Heart right ventricle (tissue), 16 donors: Measurements from ENCODE around the gene HINT2. TPM values are rescaled to one million over a fixed set of nuclear protein-coding genes. Genes with fewer than 3 reads are reported as not detected.

Source experiments
- ATAC-seq, 8 donors: fragments of 200-7000 bp; cut with Tn5 transposase; one replicate each; pipeline ENCODE4 v1.9.1; 2020; ENCODE audit warnings: mild to moderate bottlenecking in 8 of 8, moderate library complexity in 8 of 8, moderate number of reproducible peaks in 1 of 8
- DNase-seq, 2 donors: peaks; one replicate each; pipeline ENCODE4 v3.0.0-alpha.2; 2020
- H3K27ac ChIP-seq, 10 donors: fragments of 200-600 bp; sonication (generic) in 2 of 10; one replicate each; pipeline versions ENCODE4 v1.5.0 to v1.8.0; 2020 to 2022; ENCODE audit warnings: mild to moderate bottlenecking in 3 of 10
- H3K27me3 ChIP-seq, 7 donors: fragments of 200-600 bp; one replicate each; pipeline ENCODE4 v1.8.0; 2021 to 2022; ENCODE audit warnings: mild to moderate bottlenecking in 2 of 7
- H3K36me3 ChIP-seq, 9 donors: fragments of 200-600 bp; sonication (generic) in 1 of 9; one replicate each; pipeline versions ENCODE4 v1.5.0 to v1.8.0; 2020 to 2022; ENCODE audit warnings: mild to moderate bottlenecking in 2 of 9
- H3K4me1 ChIP-seq, 9 donors: fragments of 200-600 bp; sonication (generic) in 1 of 9; one replicate each; pipeline versions ENCODE4 v1.5.0 to v1.8.0; 2020 to 2022; ENCODE audit warnings: mild to moderate bottlenecking in 4 of 9
- H3K4me3 ChIP-seq, 10 donors: fragments of 200-600 bp; sonication (generic) in 2 of 10; one replicate each; pipeline versions ENCODE4 v1.5.0 to v1.8.0; 2020 to 2022; ENCODE audit warnings: mild to moderate bottlenecking in 7 of 10, moderate library complexity in 2 of 10
- H3K9me3 ChIP-seq, 11 donors: fragments of 200-600 bp in 10 of 11; sonication (generic) in 2 of 11; one replicate each; pipeline versions ENCODE4 v1.5.0 to v1.8.0; 2013 to 2022; ENCODE audit warnings: mild to moderate bottlenecking in 2 of 11, control low read depth in 1 of 11, moderate library complexity in 1 of 11
- WGBS, 2 donors: extraction: QIAGEN DNeasy Blood & Tissue Kit; methylation state at CpG; one replicate each; pipeline ENCODE4 v1.1.7; 2013; ENCODE audit warnings: inconsistent platforms in 1 of 2; 5-methylcytosine and 5-hydroxymethylcytosine counted together
- intact Hi-C, 10 donors: fragments of 100-400 bp; cut with DNase I; formaldehyde crosslinking; loops; one replicate each; pipeline versions ENCODE4 v1.11.1 to v1.14.2; 2022
- polyA plus RNA-seq, 2 donors: library from polyadenylated mRNA; stranded (reverse); fragments of 200-250 nt; gene quantifications; one replicate each; pipeline ENCODE4 v1.2.3, GENCODE V29; 2013
- total RNA-seq, 10 donors: library from RNA; stranded (reverse); fragmentation: NEBNext Ultra II Directional in 3 of 10; extraction: Animal tissue kit (Norgen Biotek cat#: 25700) in 3 of 10; gene quantifications; one replicate each; pipeline versions ENCODE4 v1.2.1 to v1.2.4, GENCODE V29; 2021 to 2023
- TF ChIP-seq, protein P1 (sequence below), 9 donors: fragments of 200-600 bp; sonication (generic) in 2 of 9; IDR thresholded peaks; one replicate each; pipeline versions ENCODE4 v1.5.0 to v1.8.0; 2021 to 2022; ENCODE audit warnings: antibody characterized with exemption in 9 of 9, mild to moderate bottlenecking in 5 of 9, moderate library complexity in 1 of 9
- donor health status: Arrhythmogenic right ventricular cardiomyopathy.
- donor health status: ischemic (EF 13 %, LVEDD 7.1; RV severe dilation, severe dysfunction).
- donor health status: healthy with polysubstance abuse.
- donor health status: DM: no; HTN: yes; CAD: no.
- donor health status: DM: no; HTN: no; CAD: no.
- donor health status: ischemic (EF 25% LVEDD 6.9; RV normal size, moderate dysfunction).
- donor health status: ischemic (EF 25% LVEDD 5.7; RV mildly dilated, moderate dysfunction).
- donor health status: healthy.
- donor health status: DM: yes; HTN: yes; CAD: no.
- donor health status: Ischemic cardiomyopathy.
- donor health status: ischemic (EF 35%, LVEDD 5.7; RV mildly dilated, moderate dysfunction).
- donor health status: nonischemic (EF 11% LVEDD 7.7; RV severe dilation, severe dysfunction).
- donor health status: DM: yes; HTN: yes; CAD: no.
- donor health status: PGD.
- donor health status: ischemic (EF 29% LVEDD 5.4; RV normal size, mild dysfunction).
- donor health status: nonischemic (EF 23%, LVEDD 6.1; RV moderate dilation, normal function).

HINT2 gene
- total and polyA plus RNA-seq, 12 donors: 56.8 to 120 (median 76.7) TPM

DNA sequence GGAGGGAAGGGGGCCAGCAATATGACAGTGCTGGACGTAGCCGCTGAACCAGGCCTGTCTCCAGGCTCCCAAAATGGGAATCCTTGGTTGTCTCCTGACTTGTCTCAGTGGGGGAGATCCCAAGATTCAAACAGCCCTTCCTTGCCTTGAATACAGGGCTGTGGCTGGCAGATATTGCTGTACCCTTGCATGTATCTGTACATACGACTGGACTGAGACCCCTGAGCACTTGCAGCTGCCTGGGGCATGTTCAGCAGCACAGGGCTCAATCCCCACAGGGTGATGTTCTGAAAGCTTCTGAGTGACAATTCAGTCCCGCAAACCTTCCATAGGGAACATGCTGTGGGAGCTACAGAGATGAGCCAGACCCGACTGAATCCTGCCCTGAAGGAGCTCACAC, 42.0 kb upstream of the HINT2 start:
- H3K4me3 ChIP-seq: no peak overlapping the region
- ATAC-seq (no peak), DNase-seq (no peak)
- H3K9me3 ChIP-seq: no peaks in the 10 kb centered on the region
- intact Hi-C loops: no loop called here
- 88 to 89% methylated on average over 5 of the region's 5 CpGs for WGBS, 2 donors
- H3K36me3 ChIP-seq: peaks cover 0 to 16% (median 0%) of the 10 kb centered on the region in 9 donors
- no peak overlapping the region for H3K27ac ChIP-seq
- H3K27me3 ChIP-seq: peaks cover 0 to 77% (median 11%) of the 10 kb centered on the region in 7 donors
- H3K4me1 ChIP-seq: peaks cover 0 to 16% (median 0%) of the 10 kb centered on the region in 9 donors
- TF ChIP-seq, protein P1, sequence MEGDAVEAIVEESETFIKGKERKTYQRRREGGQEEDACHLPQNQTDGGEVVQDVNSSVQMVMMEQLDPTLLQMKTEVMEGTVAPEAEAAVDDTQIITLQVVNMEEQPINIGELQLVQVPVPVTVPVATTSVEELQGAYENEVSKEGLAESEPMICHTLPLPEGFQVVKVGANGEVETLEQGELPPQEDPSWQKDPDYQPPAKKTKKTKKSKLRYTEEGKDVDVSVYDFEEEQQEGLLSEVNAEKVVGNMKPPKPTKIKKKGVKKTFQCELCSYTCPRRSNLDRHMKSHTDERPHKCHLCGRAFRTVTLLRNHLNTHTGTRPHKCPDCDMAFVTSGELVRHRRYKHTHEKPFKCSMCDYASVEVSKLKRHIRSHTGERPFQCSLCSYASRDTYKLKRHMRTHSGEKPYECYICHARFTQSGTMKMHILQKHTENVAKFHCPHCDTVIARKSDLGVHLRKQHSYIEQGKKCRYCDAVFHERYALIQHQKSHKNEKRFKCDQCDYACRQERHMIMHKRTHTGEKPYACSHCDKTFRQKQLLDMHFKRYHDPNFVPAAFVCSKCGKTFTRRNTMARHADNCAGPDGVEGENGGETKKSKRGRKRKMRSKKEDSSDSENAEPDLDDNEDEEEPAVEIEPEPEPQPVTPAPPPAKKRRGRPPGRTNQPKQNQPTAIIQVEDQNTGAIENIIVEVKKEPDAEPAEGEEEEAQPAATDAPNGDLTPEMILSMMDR (IDR thresholded peaks at IDR 0.05): no peak

DNA sequence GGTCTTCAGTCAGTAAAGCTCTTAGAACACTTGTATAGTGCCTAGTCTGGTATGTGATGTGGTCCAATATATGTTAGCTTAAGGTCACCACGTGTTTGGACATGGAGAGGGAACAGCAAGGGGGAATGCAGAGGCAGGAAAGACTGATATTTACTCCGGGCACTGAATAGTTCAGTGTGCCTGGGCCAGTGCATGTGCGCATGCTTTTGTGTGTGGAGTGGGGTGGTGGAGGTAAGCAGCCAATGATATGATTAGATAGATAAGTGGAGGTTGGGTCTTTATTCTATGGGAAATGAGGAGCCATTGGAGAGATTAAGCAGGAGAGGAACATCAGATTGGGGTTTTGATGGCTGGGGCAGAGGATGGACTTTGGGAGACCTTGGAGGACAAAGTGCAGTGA, 41.4 kb upstream of the HINT2 start:
- 81% methylated on average over 3 of the region's 3 CpGs for WGBS, 2 donors
- H3K27ac ChIP-seq: no peak overlapping the region
- ATAC-seq (no peak), DNase-seq (no peak)
- intact Hi-C loops: no loop called here
- TF ChIP-seq, protein P1 (IDR thresholded peaks at IDR 0.05): no peak
- peaks cover 0 to 16% (median 0%) of the 10 kb centered on the region in 9 donors for H3K4me1 ChIP-seq
- peaks cover 0 to 16% (median 0%) of the 10 kb centered on the region in 9 donors for H3K36me3 ChIP-seq
- no peaks in the 10 kb centered on the region for H3K9me3 ChIP-seq
- peaks cover 0 to 77% (median 7%) of the 10 kb centered on the region in 7 donors for H3K27me3 ChIP-seq
- H3K4me3 ChIP-seq: no peak overlapping the region

DNA sequence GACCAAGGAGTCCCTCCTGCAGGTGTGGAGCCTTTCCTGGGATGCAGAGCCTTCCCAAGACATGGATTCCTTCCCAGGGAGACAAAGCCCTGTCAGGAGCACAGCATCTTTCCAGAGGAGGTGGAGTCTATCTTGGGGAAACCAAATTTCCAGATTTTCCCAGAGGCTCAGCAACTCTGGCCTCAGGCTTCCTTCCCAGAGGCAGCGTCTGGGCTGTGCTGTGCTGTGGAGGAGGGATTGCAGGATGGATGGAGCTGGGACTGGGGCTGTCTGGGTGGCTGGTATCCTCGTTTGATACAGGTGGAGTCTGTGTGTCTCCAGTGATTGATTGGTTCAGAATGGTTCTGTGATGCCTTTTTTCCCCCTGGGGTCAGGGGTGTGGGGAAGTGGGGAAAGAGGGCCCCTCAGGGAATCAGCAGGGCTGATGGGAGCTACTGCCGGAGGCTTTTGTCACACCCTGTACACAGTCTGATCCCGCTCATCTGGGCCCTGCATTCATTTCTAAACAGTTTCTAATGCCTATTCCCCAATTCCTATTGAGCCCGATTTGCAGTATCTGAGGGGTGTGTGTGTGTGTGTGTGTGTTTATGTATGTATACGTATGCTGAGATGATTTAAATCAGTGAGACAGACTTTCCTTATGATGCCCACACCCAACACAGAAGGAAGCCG, 39.4 kb upstream of the HINT2 start:
- WGBS, 2 donors: 80 to 89% methylated on average over 7 of the region's 7 CpGs
- peaks cover 0 to 10% (median 0%) of the 10 kb centered on the region in 9 donors for H3K4me1 ChIP-seq
- intact Hi-C loops: loop anchor here in 1 of 10 donors (5.0 kb wide), 1 partner anchor 33 kb away; no protein-coding TSS in a partner anchor

More for the DNA sequence above, 39.4 kb upstream of the HINT2 start:
- peaks cover 0 to 79% (median 6%) of the 10 kb centered on the region in 7 donors for H3K27me3 ChIP-seq
- no peaks in the 10 kb centered on the region for H3K9me3 ChIP-seq
- DNase-seq: no peak
- H3K4me3 ChIP-seq: no peak overlapping the region
- ATAC-seq: peak in 1 of 8 donors; percentile 29
- H3K27ac ChIP-seq: no peak overlapping the region
- TF ChIP-seq, protein P1 (IDR thresholded peaks at IDR 0.05): no peak
- H3K36me3 ChIP-seq: peaks cover 0 to 16% (median 0%) of the 10 kb centered on the region in 9 donors
